H1 (cell line): ENCODE results near the gene PDYN. TPM values are rescaled to one million over a fixed set of nuclear protein-coding genes. Genes with fewer than 3 reads are reported as not detected.

Experiments used
- ASH2L ChIP-seq: fragments of 200-600, 300-600 bp; sonication (generic); IDR thresholded peaks from one replicate; pipeline ENCODE4 v1.7.1; 2017; ENCODE audit warnings: low read length
- BRCA1 ChIP-seq: IDR thresholded peaks from 2 replicates; pipeline ENCODE4 v1.6.1; 2012; ENCODE audit warnings: low read depth, low read length, improper control_type of control experiment
- CBX8 ChIP-seq: fragments of 300-800, 300-1000 bp; sonication (generic); IDR thresholded peaks from 2 replicates; pipeline ENCODE4 v1.7.1; 2016; ENCODE audit warnings: low read depth, low read length, borderline replicate concordance
- EGR1 ChIP-seq: IDR thresholded peaks from 2 replicates; pipeline ENCODE4 v1.6.1; 2011; ENCODE audit warnings: low read depth, low read length, borderline replicate concordance
- EP300 ChIP-seq, 2 experiments: IDR thresholded peaks; 1 replicate in 1 of 2; 2 replicates in 1 of 2; pipeline ENCODE4 v1.6.1; 2011 to 2012; ENCODE audit warnings: low read depth in 2 of 2, low read length in 2 of 2, mild to moderate bottlenecking in 2 of 2, borderline replicate concordance in 1 of 2, inconsistent platforms in 1 of 2, moderate library complexity in 1 of 2
- GABPA ChIP-seq: IDR thresholded peaks from 2 replicates; pipeline ENCODE4 v1.6.1; 2011; ENCODE audit warnings: mild to moderate bottlenecking, low read length, moderate library complexity, borderline replicate concordance; ENCODE audit not compliant: insufficient read depth
- HDAC6 ChIP-seq: IDR thresholded peaks from one replicate; pipeline ENCODE4 v1.7.1; 2012; ENCODE audit warnings: low read depth, mild to moderate bottlenecking, inconsistent platforms, low read length, moderate library complexity
- POLR2AphosphoS5 ChIP-seq: IDR thresholded peaks from 2 replicates; pipeline ENCODE4 v1.6.1; 2011; ENCODE audit warnings: low read depth, low read length
- SP1 ChIP-seq: IDR thresholded peaks from 2 replicates; pipeline ENCODE4 v1.6.1; 2011; ENCODE audit warnings: low read depth, low read length
- SRF ChIP-seq: IDR thresholded peaks from 2 replicates; pipeline ENCODE4 v1.6.1; 2011; ENCODE audit warnings: mild to moderate bottlenecking, low read depth, low read length, moderate library complexity
- polyA plus RNA-seq, 7 experiments: library from polyadenylated mRNA; depleted of rRNA in 3 of 7; stranded (reverse) in 5 of 7; unstranded in 2 of 7; fragments of >200 nt in 5 of 7; fragments of 200-250 nt in 2 of 7; gene quantifications; 1 replicate in 5 of 7; 2 replicates in 1 of 7; 4 replicates in 1 of 7; pipeline versions ENCODE4 v1.2.1 to v1.2.3, GENCODE V29; 2011 to 2013; ENCODE audit warnings: missing spikeins in 2 of 7, mixed read lengths in 2 of 7
- total RNA-seq: library from RNA; stranded (reverse); fragmentation: NEBNext Ultra II Directional; extraction: Animal tissue kit (Norgen Biotek cat#: 25700); gene quantifications from 2 replicates; pipeline ENCODE4 v1.2.1, GENCODE V29; 2021
- TF ChIP-seq, protein P1 (sequence below): fragments of 300-600 bp; sonication (generic); IDR thresholded peaks from 2 replicates; pipeline ENCODE4 v1.7.1; 2012; ENCODE audit warnings: low read length, moderate library complexity, mild to moderate bottlenecking, inconsistent platforms; ENCODE audit not compliant: insufficient replicate concordance

Gene PDYN
- total and polyA plus RNA-seq, 2 of the 8 experiments (the other 6 are each of a cell fraction or from before 2014, with no cell fraction given), result 0.54 to 0.60 TPM

DNA sequence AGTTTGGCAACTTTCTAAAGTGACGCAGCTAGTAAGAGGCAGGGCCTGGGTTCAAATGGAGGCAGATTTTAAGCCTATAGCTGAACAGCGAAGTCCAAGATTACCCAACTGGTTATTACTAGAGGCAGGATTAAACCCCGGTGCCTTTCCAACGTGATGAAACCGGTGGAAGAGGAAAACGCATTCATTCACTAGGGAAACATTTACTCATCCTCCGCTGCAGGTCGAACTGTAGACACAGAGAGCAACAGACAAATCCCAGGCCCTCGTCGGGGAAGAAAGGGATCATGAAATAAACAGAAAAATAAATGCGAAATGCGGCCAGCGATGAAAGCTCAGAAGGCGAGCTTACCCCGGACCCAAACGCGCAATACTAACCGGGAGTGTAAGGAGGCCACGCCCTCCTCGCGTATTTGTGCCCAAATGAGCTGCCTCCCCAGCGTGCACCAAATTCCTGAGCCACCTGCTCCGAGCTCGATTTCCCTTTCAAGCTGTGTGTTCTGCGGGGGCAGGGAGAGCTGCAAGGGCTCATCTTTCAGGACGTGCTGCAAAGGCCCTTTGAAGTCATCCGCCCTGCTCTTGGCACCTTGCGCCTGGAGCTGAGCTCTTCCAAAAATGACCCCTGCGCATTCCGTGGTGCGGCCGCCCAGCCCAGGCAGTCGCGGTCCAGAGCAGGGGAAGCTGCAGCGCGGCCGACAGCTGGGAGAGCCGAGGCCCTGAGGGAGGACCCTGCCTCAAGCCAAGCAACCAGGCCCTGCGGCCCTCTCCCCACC lies 46.9 kb downstream of the PDYN start (continued):
- TF ChIP-seq, protein P1, sequence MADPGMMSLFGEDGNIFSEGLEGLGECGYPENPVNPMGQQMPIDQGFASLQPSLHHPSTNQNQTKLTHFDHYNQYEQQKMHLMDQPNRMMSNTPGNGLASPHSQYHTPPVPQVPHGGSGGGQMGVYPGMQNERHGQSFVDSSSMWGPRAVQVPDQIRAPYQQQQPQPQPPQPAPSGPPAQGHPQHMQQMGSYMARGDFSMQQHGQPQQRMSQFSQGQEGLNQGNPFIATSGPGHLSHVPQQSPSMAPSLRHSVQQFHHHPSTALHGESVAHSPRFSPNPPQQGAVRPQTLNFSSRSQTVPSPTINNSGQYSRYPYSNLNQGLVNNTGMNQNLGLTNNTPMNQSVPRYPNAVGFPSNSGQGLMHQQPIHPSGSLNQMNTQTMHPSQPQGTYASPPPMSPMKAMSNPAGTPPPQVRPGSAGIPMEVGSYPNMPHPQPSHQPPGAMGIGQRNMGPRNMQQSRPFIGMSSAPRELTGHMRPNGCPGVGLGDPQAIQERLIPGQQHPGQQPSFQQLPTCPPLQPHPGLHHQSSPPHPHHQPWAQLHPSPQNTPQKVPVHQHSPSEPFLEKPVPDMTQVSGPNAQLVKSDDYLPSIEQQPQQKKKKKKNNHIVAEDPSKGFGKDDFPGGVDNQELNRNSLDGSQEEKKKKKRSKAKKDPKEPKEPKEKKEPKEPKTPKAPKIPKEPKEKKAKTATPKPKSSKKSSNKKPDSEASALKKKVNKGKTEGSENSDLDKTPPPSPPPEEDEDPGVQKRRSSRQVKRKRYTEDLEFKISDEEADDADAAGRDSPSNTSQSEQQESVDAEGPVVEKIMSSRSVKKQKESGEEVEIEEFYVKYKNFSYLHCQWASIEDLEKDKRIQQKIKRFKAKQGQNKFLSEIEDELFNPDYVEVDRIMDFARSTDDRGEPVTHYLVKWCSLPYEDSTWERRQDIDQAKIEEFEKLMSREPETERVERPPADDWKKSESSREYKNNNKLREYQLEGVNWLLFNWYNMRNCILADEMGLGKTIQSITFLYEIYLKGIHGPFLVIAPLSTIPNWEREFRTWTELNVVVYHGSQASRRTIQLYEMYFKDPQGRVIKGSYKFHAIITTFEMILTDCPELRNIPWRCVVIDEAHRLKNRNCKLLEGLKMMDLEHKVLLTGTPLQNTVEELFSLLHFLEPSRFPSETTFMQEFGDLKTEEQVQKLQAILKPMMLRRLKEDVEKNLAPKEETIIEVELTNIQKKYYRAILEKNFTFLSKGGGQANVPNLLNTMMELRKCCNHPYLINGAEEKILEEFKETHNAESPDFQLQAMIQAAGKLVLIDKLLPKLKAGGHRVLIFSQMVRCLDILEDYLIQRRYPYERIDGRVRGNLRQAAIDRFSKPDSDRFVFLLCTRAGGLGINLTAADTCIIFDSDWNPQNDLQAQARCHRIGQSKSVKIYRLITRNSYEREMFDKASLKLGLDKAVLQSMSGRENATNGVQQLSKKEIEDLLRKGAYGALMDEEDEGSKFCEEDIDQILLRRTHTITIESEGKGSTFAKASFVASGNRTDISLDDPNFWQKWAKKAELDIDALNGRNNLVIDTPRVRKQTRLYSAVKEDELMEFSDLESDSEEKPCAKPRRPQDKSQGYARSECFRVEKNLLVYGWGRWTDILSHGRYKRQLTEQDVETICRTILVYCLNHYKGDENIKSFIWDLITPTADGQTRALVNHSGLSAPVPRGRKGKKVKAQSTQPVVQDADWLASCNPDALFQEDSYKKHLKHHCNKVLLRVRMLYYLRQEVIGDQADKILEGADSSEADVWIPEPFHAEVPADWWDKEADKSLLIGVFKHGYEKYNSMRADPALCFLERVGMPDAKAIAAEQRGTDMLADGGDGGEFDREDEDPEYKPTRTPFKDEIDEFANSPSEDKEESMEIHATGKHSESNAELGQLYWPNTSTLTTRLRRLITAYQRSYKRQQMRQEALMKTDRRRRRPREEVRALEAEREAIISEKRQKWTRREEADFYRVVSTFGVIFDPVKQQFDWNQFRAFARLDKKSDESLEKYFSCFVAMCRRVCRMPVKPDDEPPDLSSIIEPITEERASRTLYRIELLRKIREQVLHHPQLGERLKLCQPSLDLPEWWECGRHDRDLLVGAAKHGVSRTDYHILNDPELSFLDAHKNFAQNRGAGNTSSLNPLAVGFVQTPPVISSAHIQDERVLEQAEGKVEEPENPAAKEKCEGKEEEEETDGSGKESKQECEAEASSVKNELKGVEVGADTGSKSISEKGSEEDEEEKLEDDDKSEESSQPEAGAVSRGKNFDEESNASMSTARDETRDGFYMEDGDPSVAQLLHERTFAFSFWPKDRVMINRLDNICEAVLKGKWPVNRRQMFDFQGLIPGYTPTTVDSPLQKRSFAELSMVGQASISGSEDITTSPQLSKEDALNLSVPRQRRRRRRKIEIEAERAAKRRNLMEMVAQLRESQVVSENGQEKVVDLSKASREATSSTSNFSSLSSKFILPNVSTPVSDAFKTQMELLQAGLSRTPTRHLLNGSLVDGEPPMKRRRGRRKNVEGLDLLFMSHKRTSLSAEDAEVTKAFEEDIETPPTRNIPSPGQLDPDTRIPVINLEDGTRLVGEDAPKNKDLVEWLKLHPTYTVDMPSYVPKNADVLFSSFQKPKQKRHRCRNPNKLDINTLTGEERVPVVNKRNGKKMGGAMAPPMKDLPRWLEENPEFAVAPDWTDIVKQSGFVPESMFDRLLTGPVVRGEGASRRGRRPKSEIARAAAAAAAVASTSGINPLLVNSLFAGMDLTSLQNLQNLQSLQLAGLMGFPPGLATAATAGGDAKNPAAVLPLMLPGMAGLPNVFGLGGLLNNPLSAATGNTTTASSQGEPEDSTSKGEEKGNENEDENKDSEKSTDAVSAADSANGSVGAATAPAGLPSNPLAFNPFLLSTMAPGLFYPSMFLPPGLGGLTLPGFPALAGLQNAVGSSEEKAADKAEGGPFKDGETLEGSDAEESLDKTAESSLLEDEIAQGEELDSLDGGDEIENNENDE, result no peak
- peak in 1 of 2 experiments; percentile 82; a peak in 1 of 3 replicates for TF ChIP-seq EP300 (IDR thresholded peaks at IDR 0.05; ENCODE audit: borderline replicate concordance in 1 of 2, low read depth in 2 of 2, low read length in 2 of 2)
- TF ChIP-seq SP1, result peak; percentile 81
- TF ChIP-seq CBX8, result no peak
- TF ChIP-seq GABPA, result no peak
- no peak for TF ChIP-seq SRF
- peak; percentile 90 for TF ChIP-seq EGR1
- TF ChIP-seq POLR2AphosphoS5, result peak; percentile 82
- TF ChIP-seq ASH2L, result peak; percentile 97
- TF ChIP-seq BRCA1, result no peak
- TF ChIP-seq HDAC6, result no peak
